H1 (cell line): ENCODE measurements around the gene DIRAS2. TPM values are rescaled to one million over a fixed set of nuclear protein-coding genes. Genes with fewer than 3 reads are reported as not detected.

Experiments
- CTCF ChIA-PET: fragments of 300-600 bp; sonication (Branson Sonifier 250); formaldehyde crosslinking; loops from one replicate; lab custom pipeline; 2021; ENCODE audit not compliant: partially characterized antibody; lab: Charles Lee
- POLR2A ChIA-PET: fragments of 300-600 bp; sonication (Branson Sonifier 250); formaldehyde crosslinking; loops from one replicate; lab custom pipeline; 2021; ENCODE audit warnings: inconsistent platforms; ENCODE audit not compliant: partially characterized antibody; lab: Charles Lee
- DNase-seq, 2 experiments: peaks; one replicate each; pipeline versions ENCODE4 v3.0.0 to v3.0.0-alpha.2; 2010 to 2022; ENCODE audit warnings: low spot score in 2 of 2, low read depth in 1 of 2, mixed read lengths in 1 of 2
- FAIRE-seq: peaks from 2 replicates; lab custom pipeline; 2011; peaks lifted over from hg19 to GRCh38; lab: Jason Lieb, UNC
- H2AFZ ChIP-seq: 2 replicates; pipeline ENCODE4 v1.8.1; 2012; ENCODE audit warnings: low read length, inconsistent platforms
- H2AK5ac ChIP-seq: 2 replicates; pipeline ENCODE4 v1.6.1; 2013; ENCODE audit warnings: low read depth, low read length
- H2BK120ac ChIP-seq: replicated peaks from 2 replicates; pipeline ENCODE3; 2013; ENCODE audit warnings: low read depth, low read length, inconsistent platforms
- H2BK12ac ChIP-seq: 2 replicates; pipeline ENCODE4 v1.6.1; 2013; ENCODE audit warnings: low read depth, low read length
- H2BK15ac ChIP-seq: 2 replicates; pipeline ENCODE4 v1.6.1; 2013; ENCODE audit warnings: low read length
- H2BK20ac ChIP-seq: 2 replicates; pipeline ENCODE4 v1.6.1; 2013; ENCODE audit warnings: low read length
- H2BK5ac ChIP-seq: 2 replicates; pipeline ENCODE4 v1.6.1; 2013; ENCODE audit warnings: low read depth, low read length
- H3K14ac ChIP-seq: 2 replicates; pipeline ENCODE4 v1.6.1; 2013; ENCODE audit warnings: inconsistent platforms; ENCODE audit not compliant: insufficient read length
- H3K18ac ChIP-seq: 2 replicates; pipeline ENCODE4 v1.6.1; 2013; ENCODE audit warnings: low read length; ENCODE audit errors: extremely low read depth
- H3K23ac ChIP-seq: 2 replicates; pipeline ENCODE4 v1.6.1; 2013; ENCODE audit warnings: inconsistent platforms; ENCODE audit not compliant: insufficient read length
- H3K23me2 ChIP-seq: 2 replicates; pipeline ENCODE4 v1.6.1; 2013; ENCODE audit warnings: low read depth, low read length
- H3K27ac ChIP-seq: 2 replicates; pipeline ENCODE4 v1.6.1; 2011; ENCODE audit warnings: low read depth, low read length, inconsistent platforms
- H3K27me3 ChIP-seq, 4 experiments: replicated peaks in 1 of 4; 1 replicate in 1 of 4; 2 replicates in 3 of 4; pipeline versions ENCODE4 v1.6.1 to v1.8.1; 2011 to 2013; ENCODE audit warnings: low read length in 3 of 4, mild to moderate bottlenecking in 3 of 4, inconsistent platforms in 2 of 4, mixed read lengths in 2 of 4, moderate library complexity in 1 of 4; ENCODE audit not compliant: control insufficient read depth in 3 of 4, insufficient read depth in 3 of 4; ENCODE audit errors: extremely low read depth in 1 of 4
- H3K36me3 ChIP-seq, 4 experiments: 2 replicates each; pipeline versions ENCODE4 v1.6.1 to v1.8.1; 2011 to 2013; ENCODE audit warnings: mild to moderate bottlenecking in 4 of 4, low read length in 3 of 4, moderate library complexity in 2 of 4, control low read depth in 1 of 4, inconsistent platforms in 1 of 4; ENCODE audit not compliant: insufficient read depth in 4 of 4, control insufficient read depth in 2 of 4
- H3K4ac ChIP-seq: replicated peaks from 2 replicates; pipeline ENCODE3; 2013; ENCODE audit warnings: low read length, low read depth, mixed read lengths, inconsistent platforms; ENCODE audit not compliant: insufficient read length
- H3K4me1 ChIP-seq, 4 experiments: replicated peaks in 1 of 4; 1 replicate in 1 of 4; 2 replicates in 3 of 4; pipeline versions ENCODE4 v1.6.1 to v1.8.1; 2011 to 2013; ENCODE audit warnings: low read length in 3 of 4, inconsistent platforms in 2 of 4, mixed read lengths in 1 of 4; ENCODE audit not compliant: insufficient read depth in 4 of 4, control insufficient read depth in 3 of 4
- H3K4me2 ChIP-seq, 2 experiments: 2 replicates each; pipeline versions ENCODE4 v1.6.1 to v1.8.1; 2011 to 2013; ENCODE audit warnings: low read depth in 2 of 2, low read length in 2 of 2, control low read depth in 1 of 2, inconsistent platforms in 1 of 2, mild to moderate bottlenecking in 1 of 2; ENCODE audit not compliant: insufficient read depth in 1 of 2
- H3K4me3 ChIP-seq, 4 experiments: fragments of 200-600, 300-600 bp in 1 of 4; sonication (generic), shearing (Covaris generic), sonication (Bioruptor Twin) in 1 of 4; 2 replicates each; pipeline versions ENCODE4 v1.5.1 to v1.8.1; 2011 to 2016; ENCODE audit warnings: low read length in 4 of 4, low read depth in 3 of 4, control low read depth in 2 of 4, inconsistent platforms in 2 of 4, mild to moderate bottlenecking in 2 of 4, mixed read lengths in 1 of 4, moderate library complexity in 1 of 4; ENCODE audit not compliant: insufficient read depth in 2 of 4; ENCODE audit errors: extremely low read depth in 1 of 4
- H3K56ac ChIP-seq: replicated peaks from 2 replicates; pipeline ENCODE3; 2013; ENCODE audit warnings: low read depth, mild to moderate bottlenecking, mixed read lengths, low read length, inconsistent platforms; ENCODE audit not compliant: insufficient read length
- H3K79me1 ChIP-seq: 2 replicates; pipeline ENCODE4 v1.6.1; 2013; ENCODE audit warnings: low read depth, low read length, control low read depth
- H3K79me2 ChIP-seq, 2 experiments: 2 replicates each; pipeline versions ENCODE4 v1.6.1 to v1.8.1; 2012 to 2013; ENCODE audit warnings: low read length in 2 of 2, mild to moderate bottlenecking in 2 of 2, inconsistent platforms in 1 of 2; ENCODE audit not compliant: insufficient read depth in 2 of 2, control insufficient read depth in 1 of 2
- H3K9ac ChIP-seq, 4 experiments: replicated peaks in 1 of 4; 1 replicate in 1 of 4; 2 replicates in 3 of 4; pipeline versions ENCODE4 v1.6.1 to v1.8.1; 2011 to 2013; ENCODE audit warnings: low read depth in 3 of 4, low read length in 3 of 4, control low read depth in 2 of 4, mild to moderate bottlenecking in 2 of 4, moderate library complexity in 2 of 4, inconsistent platforms in 1 of 4; ENCODE audit errors: extremely low read depth in 1 of 4
- H3K9me3 ChIP-seq, 2 experiments: 2 replicates each; pipeline versions ENCODE4 v1.6.1 to v1.8.1; 2012 to 2013; ENCODE audit warnings: mild to moderate bottlenecking in 2 of 2, moderate library complexity in 2 of 2, control low read depth in 1 of 2, inconsistent platforms in 1 of 2, low read depth in 1 of 2, low read length in 1 of 2, mixed read lengths in 1 of 2; ENCODE audit not compliant: insufficient read depth in 2 of 2
- H4K20me1 ChIP-seq, 2 experiments: replicated peaks in 1 of 2; 2 replicates each; pipeline versions ENCODE3 to v1.8.1; 2011 to 2013; ENCODE audit warnings: inconsistent platforms in 2 of 2, low read length in 2 of 2, mild to moderate bottlenecking in 1 of 2; ENCODE audit not compliant: insufficient read depth in 2 of 2, control insufficient read depth in 1 of 2
- H4K5ac ChIP-seq: 2 replicates; pipeline ENCODE4 v1.6.1; 2013; ENCODE audit warnings: low read length, low read depth, mixed read lengths, inconsistent platforms; ENCODE audit not compliant: insufficient read length
- H4K8ac ChIP-seq: 2 replicates; pipeline ENCODE4 v1.8.0; 2013; ENCODE audit warnings: mild to moderate bottlenecking, moderate library complexity, low read length, inconsistent platforms; ENCODE audit not compliant: insufficient read depth; ENCODE audit errors: extremely low read depth
- H4K91ac ChIP-seq: replicated peaks from 2 replicates; pipeline ENCODE3; 2013; ENCODE audit warnings: low read length, mixed read lengths, inconsistent platforms; ENCODE audit not compliant: insufficient read length
- ATF3 ChIP-seq: IDR thresholded peaks from 2 replicates; pipeline ENCODE4 v1.6.1; 2011; ENCODE audit warnings: low read depth, mild to moderate bottlenecking, low read length; ENCODE audit not compliant: insufficient read depth
- CTCF ChIP-seq, 3 experiments: IDR thresholded peaks; 1 replicate in 2 of 3; 2 replicates in 1 of 3; pipeline versions ENCODE4 v1.5.1 to v1.6.1; 2011; ENCODE audit warnings: low read length in 3 of 3, mild to moderate bottlenecking in 3 of 3, inconsistent platforms in 2 of 3, low read depth in 1 of 3, moderate library complexity in 1 of 3; ENCODE audit not compliant: insufficient read depth in 1 of 3; ENCODE audit errors: control extremely low read depth in 1 of 3
- EP300 ChIP-seq, 2 experiments: IDR thresholded peaks; 1 replicate in 1 of 2; 2 replicates in 1 of 2; pipeline ENCODE4 v1.6.1; 2011 to 2012; ENCODE audit warnings: low read depth in 2 of 2, low read length in 2 of 2, mild to moderate bottlenecking in 2 of 2, borderline replicate concordance in 1 of 2, inconsistent platforms in 1 of 2, moderate library complexity in 1 of 2
- EZH2 ChIP-seq: fragments of 200-600 bp; sonication (generic); IDR thresholded peaks from 2 replicates; pipeline ENCODE4 v1.7.1; 2012; ENCODE audit warnings: low read depth, mild to moderate bottlenecking, moderate library complexity, low read length, inconsistent platforms; ENCODE audit not compliant: severe bottlenecking
- PHF8 ChIP-seq: fragments of 200-600 bp; sonication (generic); conservative IDR thresholded peaks from 2 replicates; pipeline ENCODE4 v1.7.1; 2012; ENCODE audit warnings: low read depth, mild to moderate bottlenecking, inconsistent platforms, low read length, moderate library complexity
- POLR2A ChIP-seq, 2 experiments: IDR thresholded peaks; 1 replicate in 1 of 2; 2 replicates in 1 of 2; pipeline ENCODE4 v1.6.1; 2011; ENCODE audit warnings: low read depth in 2 of 2, low read length in 2 of 2, mild to moderate bottlenecking in 2 of 2; ENCODE audit errors: control extremely low read depth in 1 of 2
- RAD21 ChIP-seq, 2 experiments: IDR thresholded peaks in 1 of 2; conservative IDR thresholded peaks in 1 of 2; 2 replicates each; pipeline ENCODE4 v1.6.1; 2011; ENCODE audit warnings: low read depth in 2 of 2, low read length in 2 of 2, improper control_type of control experiment in 1 of 2, inconsistent platforms in 1 of 2, mild to moderate bottlenecking in 1 of 2, moderate library complexity in 1 of 2
- SIN3A ChIP-seq, 2 experiments: IDR thresholded peaks in 1 of 2; conservative IDR thresholded peaks in 1 of 2; 2 replicates each; pipeline ENCODE4 v1.6.1; 2011 to 2012; ENCODE audit warnings: low read length in 2 of 2, improper control_type of control experiment in 1 of 2, low read depth in 1 of 2, mild to moderate bottlenecking in 1 of 2
- SP2 ChIP-seq: IDR thresholded peaks from 2 replicates; pipeline ENCODE4 v1.6.1; 2012; ENCODE audit warnings: mild to moderate bottlenecking, low read length, inconsistent platforms
- TCF12 ChIP-seq: IDR thresholded peaks from 2 replicates; pipeline ENCODE4 v1.6.1; 2011; ENCODE audit warnings: low read depth, mild to moderate bottlenecking, low read length
- WGBS, 2 experiments: shearing (Covaris generic) in 1 of 2; methylation state at CpG; one replicate each; pipeline versions ENCODE4 v1.1.6 to v1.1.7; 2013 to 2015; ENCODE audit warnings: low lambda C conversion rate in 2 of 2, mixed read lengths in 2 of 2, inconsistent platforms in 1 of 2, low coverage in 1 of 2, missing lambda C conversion rate in 1 of 2; ENCODE audit not compliant: insufficient replicate concordance in 2 of 2, insufficient coverage in 1 of 2, insufficient read length in 1 of 2; ENCODE audit errors: extremely low coverage in 1 of 2, missing lambda C conversion rate in 1 of 2; 5-methylcytosine and 5-hydroxymethylcytosine counted together
- polyA plus RNA-seq, 7 experiments: library from polyadenylated mRNA; depleted of rRNA in 3 of 7; stranded (reverse) in 5 of 7; unstranded in 2 of 7; fragments of >200 nt in 5 of 7; fragments of 200-250 nt in 2 of 7; gene quantifications; 1 replicate in 5 of 7; 2 replicates in 1 of 7; 4 replicates in 1 of 7; pipeline versions ENCODE4 v1.2.1 to v1.2.3, GENCODE V29; 2011 to 2013; ENCODE audit warnings: missing spikeins in 2 of 7, mixed read lengths in 2 of 7
- total RNA-seq: library from RNA; stranded (reverse); fragmentation: NEBNext Ultra II Directional; extraction: Animal tissue kit (Norgen Biotek cat#: 25700); gene quantifications from 2 replicates; pipeline ENCODE4 v1.2.1, GENCODE V29; 2021

Gene DIRAS2
- total and polyA plus RNA-seq, 2 of the 8 experiments (the other 6 are each of a cell fraction or from before 2014, with no cell fraction given), result 0.06 to 0.15 TPM

- H2BK20ac ChIP-seq, result no peak overlapping the region
- no peak overlapping the region for H3K4me3 ChIP-seq
- ChIA-PET POLR2A (no interaction called here), CTCF (interaction anchor here (0.9 kb wide), 1 partner anchor 38 kb away, joined by 3 read pairs; no protein-coding TSS in a partner anchor)
- no peak overlapping the region for H3K27ac ChIP-seq
- H3K23ac ChIP-seq, result no peak overlapping the region
- peaks cover 6% of the 10 kb centered on the region for H3K23me2 ChIP-seq
- FAIRE-seq, result no peak
- peaks cover 0 to 6% (median 6%) of the 10 kb centered on the region in 4 experiments; a peak in 4 of 7 replicates for H3K27me3 ChIP-seq
- H4K5ac ChIP-seq, result no peak overlapping the region
- H4K20me1 ChIP-seq, result no peaks in the 10 kb centered on the region
- WGBS, 2 experiments, result 89% methylated on average over 7 of the region's 7 CpGs; no CpG with 5 or more reads in 1 of the 2 experiments
- H2BK5ac ChIP-seq, result no peak overlapping the region
- no peak overlapping the region for H2BK12ac ChIP-seq
- no peaks in the 10 kb centered on the region for H3K79me1 ChIP-seq
- H2AFZ ChIP-seq, result no peak overlapping the region
- no peaks in the 10 kb centered on the region for H3K36me3 ChIP-seq
- H3K9ac ChIP-seq, result no peak overlapping the region
- no peak overlapping the region for H2BK15ac ChIP-seq
- H4K91ac ChIP-seq, result no peak overlapping the region
- H3K56ac ChIP-seq, result no peak overlapping the region
- no peak overlapping the region for H3K4ac ChIP-seq
- no peak overlapping the region for H3K4me2 ChIP-seq
- no peak overlapping the region for H2BK120ac ChIP-seq
- no peaks in the 10 kb centered on the region for H3K9me3 ChIP-seq
- H3K14ac ChIP-seq, result no peak overlapping the region
- H4K8ac ChIP-seq, result no peak overlapping the region
- no peak overlapping the region for H3K18ac ChIP-seq
- no peak for DNase-seq
- H3K79me2 ChIP-seq, result no peaks in the 10 kb centered on the region
- H2AK5ac ChIP-seq, result no peak overlapping the region
- peaks cover 0 to 3% (median 2%) of the 10 kb centered on the region in 4 experiments; a peak in 1 of 7 replicates for H3K4me1 ChIP-seq
- TF ChIP-seq TCF12 (no peak), EZH2 (no peak), CTCF (IDR thresholded peaks at IDR 0.05; ENCODE audit: control extremely low read depth in 1 of 3, insufficient read depth in 1 of 3, low read depth in 1 of 3, low read length in 3 of 3) (no peak), PHF8 (no peak), SIN3A (conservative IDR thresholded peaks at IDR 0.05 in 1 of 2, IDR thresholded peaks at IDR 0.05 in 1 of 2; ENCODE audit: low read depth in 1 of 2, low read length in 2 of 2) (no peak), SP2 (no peak), EP300 (IDR thresholded peaks at IDR 0.05; ENCODE audit: borderline replicate concordance in 1 of 2, low read depth in 2 of 2, low read length in 2 of 2) (no peak), POLR2A (IDR thresholded peaks at IDR 0.05; ENCODE audit: control extremely low read depth in 1 of 2, low read depth in 2 of 2, low read length in 2 of 2) (no peak), ATF3 (no peak), RAD21 (IDR thresholded peaks at IDR 0.05 in 1 of 2, conservative IDR thresholded peaks at IDR 0.05 in 1 of 2; ENCODE audit: low read depth in 2 of 2, low read length in 2 of 2) (no peak)
These were observed 5.0 kb downstream of the DIRAS2 start for GRCh38 chr9:90637626-90638025.
